ENCODE results near the gene TMEM229A. TPM values are rescaled to one million over a fixed set of nuclear protein-coding genes. Genes with fewer than 3 reads are reported as not detected.

The TMEM229A gene
- total and polyA plus RNA-seq, 10 of the 15 experiments (the other 5 are each of a cell fraction or from before 2014, with no cell fraction given): not detected

DNA sequence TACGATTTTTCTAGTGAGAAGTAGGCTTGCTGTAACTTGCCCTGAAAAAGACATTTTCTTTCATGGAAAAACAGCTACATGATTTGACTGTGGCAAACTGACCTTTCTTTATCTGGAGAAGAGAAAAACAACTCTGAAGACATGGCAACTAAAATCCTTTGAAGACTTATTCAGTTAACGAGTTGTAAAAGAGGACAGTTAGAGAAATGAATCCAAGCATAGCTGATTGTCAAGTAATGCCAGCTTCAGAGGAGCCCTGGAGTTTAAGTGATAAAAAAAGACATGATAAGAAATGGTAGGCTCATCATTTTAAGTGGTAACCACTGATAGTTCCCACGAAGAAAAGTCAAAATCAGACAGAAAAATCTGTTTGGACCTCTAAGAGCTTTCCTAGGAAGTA lies 19.6 kb downstream of the TMEM229A start:
- WGBS (ENCODE audit: insufficient coverage, insufficient replicate concordance, low lambda C conversion rate, missing lambda C conversion rate): 10% methylated on average over 3 of the region's 3 CpGs

More for the DNA sequence above, 19.6 kb downstream of the TMEM229A start:
- Histone ChIP-seq H3K36me3 (ENCODE audit: control insufficient read depth in 2 of 2, insufficient read depth in 2 of 2, low read length in 1 of 2) (no peaks in the 10 kb centered on the region), H2AFZ (ENCODE audit: control insufficient read depth, low read depth, low read length) (no peak overlapping the region), H4K20me1 (ENCODE audit: control insufficient read depth, insufficient read depth) (no peaks in the 10 kb centered on the region), H3K79me2 (ENCODE audit: control insufficient read depth, insufficient read depth, low read length) (no peaks in the 10 kb centered on the region), H3K27me3 (replicated peaks in 1 of 2; ENCODE audit: control insufficient read depth in 2 of 2, insufficient read depth in 2 of 2, low read length in 1 of 2) (no peaks in the 10 kb centered on the region), H3K4me3 (no peak overlapping the region), H3K9ac (ENCODE audit: control insufficient read depth, insufficient read depth, low read length) (no peak overlapping the region), H3K4me1 (ENCODE audit: control insufficient read depth, insufficient read depth, low read length) (no peaks in the 10 kb centered on the region), H3K4me2 (ENCODE audit: control insufficient read depth, insufficient read depth) (no peak overlapping the region), H3K9me3 (replicated peaks; ENCODE audit: control insufficient read depth, insufficient read depth, low read length) (no peaks in the 10 kb centered on the region), H3K27ac (ENCODE audit: control insufficient read depth, insufficient read depth) (no peak overlapping the region)
- intact Hi-C loops (cut with micrococcal nuclease; ENCODE audit: unreplicated experiment) (no loop called here), in situ Hi-C loops (cut with MboI) (no loop called here)
- CTCF ChIA-PET: no interaction called here
- DNase-seq (ENCODE audit: low read depth, low spot score) (no peak), FAIRE-seq (no peak), ATAC-seq (no peak)
- RAD21 ChIA-PET (ENCODE audit: unreplicated experiment): no interaction called here
- no peak for TF ChIP-seq SUZ12 (IDR thresholded peaks at IDR 0.05; ENCODE audit: unreplicated experiment)
- TF ChIP-seq NBN (IDR thresholded peaks at IDR 0.05): no peak
- TF ChIP-seq POU2F2 (IDR thresholded peaks at IDR 0.05; ENCODE audit: borderline replicate concordance, low read depth, low read length): no peak
- TF ChIP-seq, protein P1, sequence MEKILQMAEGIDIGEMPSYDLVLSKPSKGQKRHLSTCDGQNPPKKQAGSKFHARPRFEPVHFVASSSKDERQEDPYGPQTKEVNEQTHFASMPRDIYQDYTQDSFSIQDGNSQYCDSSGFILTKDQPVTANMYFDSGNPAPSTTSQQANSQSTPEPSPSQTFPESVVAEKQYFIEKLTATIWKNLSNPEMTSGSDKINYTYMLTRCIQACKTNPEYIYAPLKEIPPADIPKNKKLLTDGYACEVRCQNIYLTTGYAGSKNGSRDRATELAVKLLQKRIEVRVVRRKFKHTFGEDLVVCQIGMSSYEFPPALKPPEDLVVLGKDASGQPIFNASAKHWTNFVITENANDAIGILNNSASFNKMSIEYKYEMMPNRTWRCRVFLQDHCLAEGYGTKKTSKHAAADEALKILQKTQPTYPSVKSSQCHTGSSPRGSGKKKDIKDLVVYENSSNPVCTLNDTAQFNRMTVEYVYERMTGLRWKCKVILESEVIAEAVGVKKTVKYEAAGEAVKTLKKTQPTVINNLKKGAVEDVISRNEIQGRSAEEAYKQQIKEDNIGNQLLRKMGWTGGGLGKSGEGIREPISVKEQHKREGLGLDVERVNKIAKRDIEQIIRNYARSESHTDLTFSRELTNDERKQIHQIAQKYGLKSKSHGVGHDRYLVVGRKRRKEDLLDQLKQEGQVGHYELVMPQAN (conservative IDR thresholded peaks at IDR 0.05): no peak
- TF ChIP-seq ESRRA (IDR thresholded peaks at IDR 0.05; ENCODE audit: low read length): no peak
- TF ChIP-seq LARP7 (IDR thresholded peaks at IDR 0.05): no peak
- TF ChIP-seq TCF3 (IDR thresholded peaks at IDR 0.05; ENCODE audit: borderline replicate concordance, insufficient read depth, low read depth, low read length): no peak
- TF ChIP-seq E4F1 (IDR thresholded peaks at IDR 0.05; ENCODE audit: borderline replicate concordance, partially characterized antibody): no peak
- TF ChIP-seq NR2C2 (IDR thresholded peaks at IDR 0.05; ENCODE audit: borderline replicate concordance, control insufficient read depth, insufficient read length, low read depth): no peak
- no peak for TF ChIP-seq IKZF2 (IDR thresholded peaks at IDR 0.05)
- no peak for TF ChIP-seq HDGF (IDR thresholded peaks at IDR 0.05)
- no peak for TF ChIP-seq EGR1 (IDR thresholded peaks at IDR 0.05; ENCODE audit: borderline replicate concordance in 1 of 2, low read depth in 2 of 2, low read length in 2 of 2)
- TF ChIP-seq, protein P2, sequence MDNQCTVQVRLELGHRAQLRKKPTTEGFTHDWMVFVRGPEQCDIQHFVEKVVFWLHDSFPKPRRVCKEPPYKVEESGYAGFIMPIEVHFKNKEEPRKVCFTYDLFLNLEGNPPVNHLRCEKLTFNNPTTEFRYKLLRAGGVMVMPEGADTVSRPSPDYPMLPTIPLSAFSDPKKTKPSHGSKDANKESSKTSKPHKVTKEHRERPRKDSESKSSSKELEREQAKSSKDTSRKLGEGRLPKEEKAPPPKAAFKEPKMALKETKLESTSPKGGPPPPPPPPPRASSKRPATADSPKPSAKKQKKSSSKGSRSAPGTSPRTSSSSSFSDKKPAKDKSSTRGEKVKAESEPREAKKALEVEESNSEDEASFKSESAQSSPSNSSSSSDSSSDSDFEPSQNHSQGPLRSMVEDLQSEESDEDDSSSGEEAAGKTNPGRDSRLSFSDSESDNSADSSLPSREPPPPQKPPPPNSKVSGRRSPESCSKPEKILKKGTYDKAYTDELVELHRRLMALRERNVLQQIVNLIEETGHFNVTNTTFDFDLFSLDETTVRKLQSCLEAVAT (IDR thresholded peaks at IDR 0.05): no peak
- TF ChIP-seq SMC3 (IDR thresholded peaks at IDR 0.05; ENCODE audit: borderline replicate concordance, low read length): no peak
- TF ChIP-seq, protein P3, sequence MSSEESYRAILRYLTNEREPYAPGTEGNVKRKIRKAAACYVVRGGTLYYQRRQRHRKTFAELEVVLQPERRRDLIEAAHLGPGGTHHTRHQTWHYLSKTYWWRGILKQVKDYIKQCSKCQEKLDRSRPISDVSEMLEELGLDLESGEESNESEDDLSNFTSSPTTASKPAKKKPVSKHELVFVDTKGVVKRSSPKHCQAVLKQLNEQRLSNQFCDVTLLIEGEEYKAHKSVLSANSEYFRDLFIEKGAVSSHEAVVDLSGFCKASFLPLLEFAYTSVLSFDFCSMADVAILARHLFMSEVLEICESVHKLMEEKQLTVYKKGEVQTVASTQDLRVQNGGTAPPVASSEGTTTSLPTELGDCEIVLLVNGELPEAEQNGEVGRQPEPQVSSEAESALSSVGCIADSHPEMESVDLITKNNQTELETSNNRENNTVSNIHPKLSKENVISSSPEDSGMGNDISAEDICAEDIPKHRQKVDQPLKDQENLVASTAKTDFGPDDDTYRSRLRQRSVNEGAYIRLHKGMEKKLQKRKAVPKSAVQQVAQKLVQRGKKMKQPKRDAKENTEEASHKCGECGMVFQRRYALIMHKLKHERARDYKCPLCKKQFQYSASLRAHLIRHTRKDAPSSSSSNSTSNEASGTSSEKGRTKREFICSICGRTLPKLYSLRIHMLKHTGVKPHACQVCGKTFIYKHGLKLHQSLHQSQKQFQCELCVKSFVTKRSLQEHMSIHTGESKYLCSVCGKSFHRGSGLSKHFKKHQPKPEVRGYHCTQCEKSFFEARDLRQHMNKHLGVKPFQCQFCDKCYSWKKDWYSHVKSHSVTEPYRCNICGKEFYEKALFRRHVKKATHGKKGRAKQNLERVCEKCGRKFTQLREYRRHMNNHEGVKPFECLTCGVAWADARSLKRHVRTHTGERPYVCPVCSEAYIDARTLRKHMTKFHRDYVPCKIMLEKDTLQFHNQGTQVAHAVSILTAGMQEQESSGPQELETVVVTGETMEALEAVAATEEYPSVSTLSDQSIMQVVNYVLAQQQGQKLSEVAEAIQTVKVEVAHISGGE (CRISPR knock-in tag; IDR thresholded peaks at IDR 0.05): no peak
- TF ChIP-seq TCF7 (IDR thresholded peaks at IDR 0.05; ENCODE audit: borderline replicate concordance): no peak
- no peak for TF ChIP-seq RAD51 (IDR thresholded peaks at IDR 0.05)
- SMC1A ChIA-PET (ENCODE audit: uncharacterized antibody, unreplicated experiment): no interaction called here
- POLR2A ChIA-PET: no interaction called here
- BruUV-seq (replicated peaks): no TSS peak
